Anterior cingulate cortex (tissue), 58 donors: ENCODE measurements around the gene PTPRO.
A peak's percentile ranks its signal among the peaks of the same experiment; 100 is the strongest.
"Not testable (repeated sequence)": the region's sequence is repeated elsewhere in the genome, so short reads cannot be mapped to it uniquely, and the experiment has no call there.

Experiments
- DNase-seq, 58 donors: peaks; one replicate each; lab custom pipeline; 2025; lab: John Stamatoyannopoulos, UW

PTPRO gene

DNA sequence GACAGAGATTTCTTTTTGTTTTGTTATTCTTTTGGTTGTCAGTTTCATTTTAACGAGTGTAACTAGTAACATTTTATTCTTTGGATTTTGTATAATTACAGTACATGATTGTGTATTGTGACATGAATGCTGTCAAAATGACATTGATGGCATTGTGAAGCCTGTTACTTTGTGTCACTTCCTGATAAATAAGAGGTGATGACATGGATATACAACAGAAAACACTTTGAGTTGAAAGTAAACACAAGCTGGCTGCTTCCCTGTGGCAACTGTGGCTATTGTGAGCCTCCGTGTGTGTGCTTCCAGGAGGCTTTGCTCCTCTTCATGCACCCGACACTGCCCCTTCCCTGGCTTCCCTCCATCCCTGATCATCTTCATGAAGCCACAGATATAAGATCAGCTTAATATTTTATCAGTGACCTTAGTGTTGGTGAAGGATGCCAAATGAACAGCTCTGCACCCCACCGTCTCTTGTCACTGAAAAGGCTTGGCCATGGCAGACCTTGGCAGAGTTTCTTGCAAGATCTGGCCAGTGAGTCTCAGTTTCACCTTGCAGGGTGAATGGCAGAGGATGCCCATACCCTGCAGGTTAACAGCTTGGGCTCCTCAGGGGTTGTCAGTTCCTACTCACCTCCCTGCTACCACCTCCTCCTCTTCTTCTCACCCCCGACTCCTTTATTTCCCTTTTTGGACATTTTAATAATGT, 275.0 kb downstream of the PTPRO start:
- DNase-seq, result no peak

DNA sequence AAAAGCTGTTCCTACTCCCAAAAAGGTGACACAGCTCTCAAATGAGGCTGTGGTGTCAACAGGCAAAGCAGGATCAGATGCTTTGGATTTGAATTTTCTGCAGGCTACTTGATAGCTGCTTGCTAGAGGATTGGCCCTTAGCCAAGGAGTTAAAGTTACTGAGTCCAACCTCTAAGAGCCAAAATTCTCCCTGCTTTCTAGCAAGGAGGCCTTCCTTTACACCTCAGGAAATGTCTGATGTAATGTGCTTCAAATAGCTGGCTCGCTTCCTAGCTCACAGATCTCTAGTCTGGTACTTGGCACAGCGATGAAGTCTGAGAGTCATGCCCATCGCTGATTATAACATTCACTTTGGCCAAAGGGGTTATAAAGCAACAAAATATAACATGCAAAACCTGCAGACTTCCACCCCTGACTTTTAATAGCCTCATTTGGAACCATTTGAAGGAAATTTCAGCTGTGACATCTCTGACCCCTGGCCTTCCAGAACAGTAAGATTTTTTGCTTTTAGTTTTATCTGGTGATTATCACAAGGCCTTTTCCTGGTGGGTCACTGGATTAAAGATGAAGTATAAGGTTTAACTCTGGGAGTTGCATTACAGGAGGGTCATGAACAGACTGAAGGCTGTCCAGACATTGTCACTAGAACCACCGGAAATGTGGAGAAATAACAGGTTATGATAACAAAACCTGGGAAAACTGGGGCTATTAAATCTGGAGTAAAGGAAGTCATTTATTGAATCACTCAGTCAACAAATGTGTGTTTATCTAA, 277.1 kb downstream of the PTPRO start:
- DNase-seq, result peak in 1 of 58 donors; percentile 1

DNA sequence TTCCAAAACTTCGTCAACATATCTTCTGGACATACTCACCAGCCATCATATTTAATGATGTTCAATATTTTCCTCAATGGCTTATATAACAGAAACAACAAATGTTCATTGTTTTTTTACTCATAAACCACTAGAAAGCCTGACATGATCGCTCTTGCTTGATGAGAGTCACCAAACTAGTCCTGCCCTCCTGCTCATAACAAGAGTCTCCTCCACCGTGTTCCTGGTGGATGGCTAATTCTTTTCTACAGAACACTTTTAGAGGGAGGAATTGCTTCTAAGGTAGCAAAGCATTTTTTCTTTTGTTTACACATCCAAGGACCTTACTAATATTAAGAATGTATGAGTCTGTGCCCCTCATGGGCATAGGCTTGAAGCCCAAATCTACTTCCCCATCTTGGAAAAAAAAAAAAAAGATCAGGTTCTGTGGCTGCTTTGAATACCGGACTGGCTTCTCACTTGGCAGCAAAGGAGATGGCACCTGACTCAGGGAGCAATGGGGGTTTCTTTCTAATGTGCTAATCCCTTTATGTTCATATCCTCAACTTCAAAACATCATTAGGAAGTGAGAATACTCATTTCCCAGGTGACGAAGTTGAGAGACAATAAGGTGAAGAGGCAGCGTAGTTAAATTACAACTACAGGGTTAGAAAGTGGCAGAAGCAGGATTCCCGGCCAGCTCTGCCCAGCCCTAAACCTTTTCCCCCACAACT, 278.1 kb downstream of the PTPRO start:
- no peak for DNase-seq

DNA sequence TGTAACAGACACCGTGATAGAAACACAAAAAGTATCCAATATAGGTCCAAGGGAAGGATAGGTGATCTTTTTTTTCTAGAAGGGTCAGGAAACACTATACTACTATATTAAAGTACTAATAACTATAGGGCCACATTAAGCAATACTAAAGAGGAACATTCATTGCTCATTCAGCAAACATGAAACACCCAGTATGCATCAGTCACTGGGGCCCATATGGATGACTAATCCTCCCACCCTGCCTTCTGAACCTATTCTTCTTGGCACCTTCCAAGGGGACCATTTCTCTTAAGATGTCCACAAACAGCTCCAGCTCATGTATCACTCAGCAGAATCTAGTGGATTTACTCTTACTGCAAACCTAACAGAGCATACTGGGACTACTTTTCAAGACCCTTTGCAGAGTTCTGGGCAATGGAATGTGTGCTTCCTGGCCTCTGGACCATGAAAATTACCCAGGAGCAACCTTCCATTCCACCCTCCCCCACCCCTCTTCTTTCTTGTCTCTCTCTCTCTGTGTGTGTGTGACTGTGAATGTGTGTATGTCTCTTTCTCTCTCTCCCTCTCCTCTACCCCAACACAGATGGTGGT, 279.0 kb downstream of the PTPRO start:
- DNase-seq, result no peak

DNA sequence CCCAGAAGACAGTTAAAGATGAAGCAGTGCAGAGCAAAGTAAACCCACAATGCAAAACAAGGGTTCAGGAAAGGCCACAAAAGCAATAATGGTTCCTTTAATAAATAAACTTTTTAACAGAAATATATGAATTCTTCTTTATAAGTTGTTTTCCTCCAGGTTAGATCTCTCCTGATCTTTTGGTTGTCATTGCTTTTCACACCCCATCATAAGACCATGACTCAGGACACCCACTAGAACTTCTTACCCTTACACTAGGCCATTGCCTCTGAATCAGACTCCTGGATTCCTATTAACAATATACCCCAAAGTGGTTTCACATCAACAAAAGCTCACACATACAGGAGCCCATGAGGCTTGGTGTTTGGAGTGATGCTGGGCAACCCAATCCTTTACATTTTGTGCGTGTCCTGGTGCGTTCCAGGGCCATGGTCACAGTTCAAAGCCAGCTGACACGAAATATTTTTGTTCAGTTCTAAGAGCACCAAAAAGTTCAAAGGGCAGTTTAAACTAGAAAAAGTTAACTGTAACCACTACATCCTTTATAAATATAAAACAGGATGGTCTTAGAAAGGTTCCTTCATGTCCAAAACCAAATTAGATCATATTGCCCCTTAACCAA, 279.9 kb downstream of the PTPRO start:
- DNase-seq, result no peak

DNA sequence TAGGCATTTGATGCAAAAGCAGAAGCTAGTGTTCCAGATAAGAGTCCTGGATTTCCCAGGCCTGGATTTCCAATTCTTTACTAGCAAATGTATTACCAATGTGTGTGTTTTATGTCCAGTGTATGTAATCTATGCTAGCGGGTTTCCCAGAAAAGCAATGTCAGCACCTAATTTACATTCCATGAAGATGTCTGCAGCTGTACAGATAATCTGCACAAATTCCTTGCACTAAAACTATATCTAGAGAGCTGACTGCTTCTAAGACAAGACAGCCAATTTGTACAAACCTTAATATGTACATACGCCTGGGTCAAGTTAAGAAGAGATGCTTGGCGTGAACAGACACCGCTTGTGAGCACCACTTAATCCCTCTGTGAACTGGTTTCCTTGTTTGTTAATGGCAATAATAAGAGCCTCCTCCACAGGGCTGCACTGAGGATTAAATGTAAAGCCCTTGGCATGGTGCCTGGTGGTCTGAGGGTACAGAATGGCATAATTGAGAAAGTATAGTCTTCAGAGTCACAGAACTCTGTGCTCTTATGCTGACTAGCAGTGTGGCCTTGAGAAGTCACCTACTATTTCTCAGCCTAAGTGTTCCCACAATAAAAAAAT, 281.3 kb downstream of the PTPRO start:
- DNase-seq, result no peak

DNA sequence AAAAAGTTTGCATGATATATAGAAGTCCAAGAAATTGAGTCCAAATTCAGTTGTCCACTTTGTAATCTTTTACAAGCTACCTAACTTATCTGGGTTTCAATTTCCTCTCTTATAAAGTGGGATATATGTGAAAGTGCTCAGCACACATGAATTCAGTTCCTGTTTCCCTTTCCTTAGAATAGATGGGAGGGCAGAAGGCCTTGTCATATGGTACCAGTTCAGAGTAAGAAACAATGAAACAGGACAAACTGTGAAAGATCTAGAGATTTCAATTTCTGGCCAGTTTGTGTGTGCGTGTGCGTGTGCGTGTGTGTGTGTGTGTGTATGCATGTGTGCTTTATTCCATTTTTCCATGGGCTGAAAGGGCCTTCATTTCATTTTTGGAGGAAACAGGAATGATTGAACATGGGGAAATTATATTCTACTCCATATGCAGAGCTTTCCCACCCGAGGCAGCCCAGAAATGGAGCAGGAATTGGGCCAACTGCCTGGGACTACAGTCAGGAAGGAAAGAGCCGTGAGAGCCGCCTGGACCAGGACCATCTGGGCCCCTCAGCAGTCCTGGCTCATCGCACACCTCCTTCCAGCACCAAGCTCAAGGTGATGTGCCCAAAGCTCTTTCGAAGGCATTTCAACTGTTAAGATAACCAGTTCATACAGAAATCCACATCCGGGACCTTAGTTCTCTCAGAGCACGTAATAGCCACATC, 283.7 kb downstream of the PTPRO start:
- no peak for DNase-seq

DNA sequence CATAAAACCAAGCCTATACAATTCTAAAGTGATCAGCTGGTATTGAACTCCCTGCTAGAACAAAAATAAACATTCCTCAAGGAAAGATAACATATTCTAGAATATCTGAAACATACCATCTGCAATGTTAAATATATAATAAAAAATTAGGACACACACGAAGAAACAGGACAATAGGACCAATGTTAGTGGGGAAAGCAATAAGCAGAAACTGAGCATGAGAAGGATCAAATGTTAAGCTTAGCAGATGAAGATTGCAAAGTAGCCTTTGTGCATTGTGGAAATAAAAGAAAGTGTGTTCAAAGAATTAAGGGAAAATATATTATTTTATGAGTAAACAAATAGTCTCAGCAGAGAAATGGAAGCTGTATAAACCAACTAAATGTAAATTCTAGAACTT, 286.1 kb downstream of the PTPRO start:
- DNase-seq, result no peak

DNA sequence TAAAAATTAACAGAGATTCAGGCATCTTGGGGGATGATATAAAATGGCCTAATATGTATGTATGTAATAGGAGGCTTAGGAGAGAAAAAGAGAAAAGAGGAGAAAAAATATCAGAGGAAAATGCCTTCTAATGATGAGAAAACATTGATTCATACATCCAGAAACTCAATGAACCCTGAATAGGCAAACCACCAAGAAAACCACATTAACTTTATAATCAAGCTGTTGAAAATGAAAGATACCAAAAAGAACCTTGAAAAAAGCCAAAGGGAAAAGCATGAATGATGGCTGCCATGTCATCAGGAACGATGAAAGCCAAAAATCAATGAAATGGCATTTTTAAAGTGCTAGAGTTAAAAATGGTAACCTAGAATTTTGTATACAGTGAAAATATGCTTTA, 286.6 kb downstream of the PTPRO start:
- no peak for DNase-seq

DNA sequence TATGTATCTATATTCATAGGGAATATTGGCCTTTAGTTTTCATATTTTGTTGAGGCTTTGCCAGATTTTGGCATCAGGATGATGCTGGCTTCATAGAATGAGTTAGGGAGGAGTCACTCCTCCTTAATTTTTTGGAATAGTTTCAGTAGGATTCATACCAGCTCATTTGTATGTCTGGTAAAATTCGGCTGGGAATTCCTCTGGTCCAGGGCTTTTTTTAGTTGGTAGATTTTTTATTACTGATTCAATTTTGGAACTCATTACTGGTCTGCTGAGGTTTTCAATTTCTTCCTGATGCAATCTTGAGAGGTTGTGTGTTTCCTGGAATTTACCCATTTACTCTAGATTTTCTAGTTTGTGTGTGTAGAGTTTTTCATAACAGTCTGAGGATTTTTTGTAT, 291.7 kb downstream of the PTPRO start:
- DNase-seq, result no peak

DNA sequence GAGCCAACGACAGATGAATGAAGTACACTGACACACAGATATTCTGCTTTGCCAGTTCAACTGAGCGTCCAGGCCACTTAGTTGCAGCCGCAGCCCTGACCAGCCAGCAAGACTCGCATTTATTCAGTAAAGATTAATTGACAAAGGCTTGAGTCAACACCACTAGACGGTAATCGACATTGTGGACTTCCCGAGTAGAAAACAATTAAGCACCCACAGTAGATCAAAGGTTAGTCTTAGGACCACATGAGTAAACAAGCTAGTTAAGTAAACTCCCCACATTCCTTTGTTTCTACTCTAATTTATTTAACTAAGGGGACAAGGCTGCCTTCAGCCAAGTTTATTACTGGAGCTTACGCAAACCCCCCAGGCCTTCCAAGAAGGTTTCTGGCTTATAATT, 294.2 kb downstream of the PTPRO start:
- not testable (repeated sequence) for DNase-seq

DNA sequence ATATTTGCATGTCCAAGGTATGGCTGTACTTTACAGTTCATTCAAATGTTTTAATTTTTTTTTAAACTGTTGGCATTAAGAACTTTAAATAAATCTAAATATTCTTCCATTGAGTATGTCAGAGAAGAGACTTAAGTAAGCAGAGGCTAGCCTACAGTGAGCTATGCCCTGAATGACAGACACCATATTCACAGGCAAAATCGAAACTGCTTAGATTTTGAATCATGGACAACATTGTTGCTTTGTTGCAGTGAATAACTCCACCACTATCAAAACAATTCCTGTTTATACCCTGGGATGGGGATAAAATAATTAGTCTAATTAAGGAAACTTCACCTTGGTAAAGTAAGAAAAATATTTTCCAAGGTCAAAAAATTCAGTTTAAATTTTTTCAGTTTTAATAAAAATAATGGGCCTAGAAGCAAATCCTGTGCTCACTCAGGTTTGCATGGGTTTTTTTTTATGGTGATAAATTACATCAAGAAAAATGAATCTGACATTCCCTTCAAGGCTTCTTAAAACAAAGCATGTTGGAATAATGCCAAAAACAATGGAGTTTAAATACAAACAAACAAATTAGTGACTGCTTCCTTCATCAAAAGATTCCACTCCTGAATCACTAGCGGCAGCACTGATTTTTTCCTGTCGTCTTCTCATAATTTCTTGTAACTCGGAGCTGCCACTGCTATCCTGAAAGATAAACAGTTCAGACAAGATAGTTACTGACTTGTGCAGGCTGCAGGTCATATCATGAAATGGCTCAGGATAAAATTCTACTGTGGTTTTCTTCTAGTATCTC, 298.6 kb downstream of the PTPRO start:
- DNase-seq, result no peak

DNA sequence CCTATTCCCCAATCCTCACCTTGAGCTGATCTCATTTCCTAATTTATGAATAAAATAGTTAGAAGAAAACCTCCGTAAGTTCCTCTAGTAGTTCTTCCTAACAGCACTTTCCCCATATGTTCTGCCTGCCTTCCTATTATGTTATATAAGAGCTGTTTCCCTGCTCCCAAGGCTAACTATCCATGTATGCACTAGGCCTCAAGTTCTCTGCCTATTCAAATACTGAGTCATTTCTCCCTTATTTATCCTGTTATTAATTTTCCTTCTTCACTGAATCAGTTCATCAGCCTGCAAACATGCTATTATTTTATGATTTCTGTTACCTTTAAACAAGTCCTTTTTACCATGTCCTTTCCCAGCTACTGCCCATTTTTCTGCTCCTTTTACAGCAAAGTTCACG, 302.8 kb downstream of the PTPRO start:
- DNase-seq, result no peak

DNA sequence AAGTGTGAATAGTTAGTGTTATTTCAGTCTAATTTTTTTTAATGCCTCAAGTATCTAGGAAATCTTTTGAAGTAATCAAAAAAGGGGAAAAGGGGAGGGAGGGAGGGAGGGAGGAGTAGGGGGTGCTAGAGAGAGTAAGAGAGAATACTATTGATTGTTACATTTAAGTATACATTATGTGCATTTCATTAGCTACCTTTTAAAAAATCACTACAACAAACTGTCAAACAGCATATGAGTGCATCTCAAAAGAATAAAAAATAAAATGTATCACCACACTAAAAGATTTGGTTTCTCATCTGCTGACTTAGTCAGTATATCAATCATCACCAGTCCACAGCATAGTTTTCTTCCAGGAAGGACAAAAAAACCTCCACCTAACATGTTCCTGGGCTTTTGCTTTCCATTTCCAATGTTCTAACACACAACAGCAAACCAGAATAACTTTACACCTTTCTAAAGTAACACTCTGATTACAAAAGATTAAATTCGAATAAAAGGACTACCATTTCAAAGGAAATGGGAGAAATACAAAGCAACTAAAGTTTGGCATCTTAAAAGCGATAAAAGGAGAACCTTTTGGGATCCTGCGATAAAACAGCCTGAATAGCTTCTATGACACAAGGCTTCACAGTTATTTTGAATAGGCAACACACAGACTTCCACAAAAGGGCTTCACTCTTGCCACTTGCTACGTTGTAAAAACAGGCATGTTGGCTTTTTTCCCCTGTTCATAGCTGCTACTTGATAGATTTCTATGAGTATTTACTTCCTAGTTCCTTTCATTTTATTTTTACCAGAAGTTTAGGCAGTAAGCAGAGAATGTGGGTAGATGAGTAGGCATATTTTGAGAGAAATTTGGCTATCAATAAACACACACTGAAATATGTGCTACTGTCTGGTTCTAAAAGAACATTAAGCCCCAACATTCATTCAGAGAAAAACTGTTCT, 306.0 kb downstream of the PTPRO start:
- no peak for DNase-seq

DNA sequence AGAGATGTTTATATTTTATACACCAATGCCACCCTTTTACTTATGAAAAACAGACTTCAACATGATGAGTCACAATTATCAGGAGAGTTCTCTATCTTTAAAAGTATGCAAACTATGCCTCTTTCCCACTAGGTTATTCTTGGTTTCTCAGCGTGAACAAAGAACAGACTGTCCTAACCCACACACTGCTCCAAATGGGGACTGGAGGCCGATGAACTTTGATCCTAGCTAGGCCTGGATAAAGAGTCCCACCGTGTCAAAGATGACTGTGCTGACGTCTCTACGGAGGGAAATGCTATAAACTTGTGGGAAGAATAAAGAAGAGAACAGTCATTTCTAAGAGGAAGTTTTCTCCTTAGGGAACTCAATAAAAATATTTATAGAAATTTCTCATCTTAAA, 306.8 kb downstream of the PTPRO start:
- DNase-seq, result peak in 1 of 58 donors; percentile 5

DNA sequence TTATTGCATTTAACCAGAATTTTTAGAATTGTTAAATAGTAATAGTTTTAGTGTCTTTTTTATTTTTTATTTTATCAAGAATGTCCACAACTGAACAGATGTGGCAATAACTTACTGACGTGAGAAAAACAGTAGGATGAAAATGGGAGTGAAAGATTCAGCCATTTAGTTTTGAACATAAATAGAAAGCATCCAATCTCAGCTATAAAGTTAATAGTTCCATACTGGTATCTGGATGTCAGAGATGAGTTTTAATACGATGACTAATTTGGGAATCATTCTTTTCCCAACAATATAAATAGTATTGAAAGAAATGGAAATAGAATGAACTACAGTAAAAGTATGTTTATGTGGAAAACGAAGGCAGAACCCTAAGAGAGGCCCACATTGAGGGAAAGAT, 307.5 kb downstream of the PTPRO start:
- DNase-seq, result no peak

DNA sequence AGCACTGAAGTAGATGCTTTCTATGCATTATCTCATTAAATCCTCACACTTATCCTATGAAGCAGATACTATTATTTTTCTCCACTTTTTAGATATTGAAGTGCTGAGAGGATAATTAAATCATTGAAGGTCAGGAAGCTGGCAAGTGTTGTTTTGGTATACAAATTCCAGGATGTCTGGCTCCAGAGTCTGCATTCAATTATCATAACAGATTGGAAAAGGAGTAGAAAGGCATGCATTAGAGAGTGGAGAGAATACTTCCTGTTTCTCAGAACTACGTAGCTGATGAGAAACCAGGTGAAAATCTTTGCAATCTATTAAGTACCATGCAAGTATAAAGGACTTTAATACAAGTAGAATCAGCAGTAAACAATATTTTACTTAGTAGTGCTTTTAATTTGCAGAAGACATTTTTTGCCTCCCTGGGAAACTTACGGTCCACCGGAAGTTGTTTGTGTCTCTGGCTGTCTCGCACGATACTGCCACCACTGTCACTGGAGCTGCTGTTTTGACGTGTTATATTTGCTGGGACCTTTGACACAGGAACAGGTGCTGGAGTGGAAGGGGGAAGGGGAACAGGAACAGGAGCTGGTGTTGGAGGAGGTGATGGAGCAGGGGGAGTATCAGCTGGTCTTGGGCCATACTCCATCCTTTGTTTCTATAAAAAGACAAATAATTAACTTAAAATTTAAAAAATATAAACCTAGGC, 308.9 kb downstream of the PTPRO start:
- DNase-seq, result no peak
